OCI-M1 (cell line): ENCODE measurements around the gene U2AF1L4.

Experiments used
- DNase-seq: peaks from one replicate; lab custom pipeline; 2025; lab: John Stamatoyannopoulos, UW

Gene U2AF1L4

GRCh38 chr19:35757231-35757748 is 12.1 kb upstream of the U2AF1L4 start:
- no peak for DNase-seq

DNA sequence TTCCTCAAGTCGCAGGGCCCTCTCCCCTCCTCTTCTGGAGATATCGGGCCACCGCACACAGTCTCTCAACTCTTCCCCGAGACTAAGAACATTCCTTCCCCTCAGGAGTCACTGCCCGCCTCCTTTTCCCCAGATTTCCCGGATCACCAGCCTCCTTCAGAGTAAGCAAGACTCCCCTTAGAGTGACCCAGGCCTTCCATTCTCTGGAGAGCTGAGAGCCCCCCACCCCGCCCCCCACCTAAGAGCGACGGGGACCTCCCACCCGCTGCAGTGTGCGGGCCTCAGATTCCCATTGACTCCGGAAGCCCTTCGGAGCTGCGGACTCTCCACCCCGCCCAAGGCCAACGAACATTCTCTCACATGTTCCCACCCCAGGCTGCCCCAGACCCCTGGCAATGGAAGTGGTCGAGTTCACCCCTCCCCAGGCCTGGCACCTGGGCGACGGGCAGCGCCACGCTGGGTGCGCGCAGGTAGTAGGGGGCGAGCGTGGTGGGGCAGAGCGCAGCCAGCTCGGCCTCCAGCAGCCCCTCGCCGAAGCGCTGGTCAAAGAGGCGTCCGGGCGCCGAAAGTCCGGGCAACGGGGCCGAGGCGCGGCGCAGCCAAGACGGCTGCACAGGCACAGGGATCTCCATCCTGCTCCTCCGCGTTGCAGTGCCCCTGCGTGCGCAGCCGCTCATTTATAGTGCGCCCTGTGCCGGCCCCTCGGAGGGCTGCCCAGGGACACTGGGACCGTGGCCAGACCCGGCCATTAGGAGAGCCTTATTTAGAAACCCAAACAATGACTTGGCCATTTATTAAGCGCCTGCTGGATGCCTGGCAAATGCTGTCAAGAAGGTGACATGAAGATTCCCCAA is 11.4 kb upstream of the U2AF1L4 start, which contains the start of gene HSPB6:
Gene HSPB6, minus strand, starts transcription at position 653 of the 854 bp plus-strand sequence. Its CDS starts 21 bp downstream, at position 632.
- no peak for DNase-seq

DNA sequence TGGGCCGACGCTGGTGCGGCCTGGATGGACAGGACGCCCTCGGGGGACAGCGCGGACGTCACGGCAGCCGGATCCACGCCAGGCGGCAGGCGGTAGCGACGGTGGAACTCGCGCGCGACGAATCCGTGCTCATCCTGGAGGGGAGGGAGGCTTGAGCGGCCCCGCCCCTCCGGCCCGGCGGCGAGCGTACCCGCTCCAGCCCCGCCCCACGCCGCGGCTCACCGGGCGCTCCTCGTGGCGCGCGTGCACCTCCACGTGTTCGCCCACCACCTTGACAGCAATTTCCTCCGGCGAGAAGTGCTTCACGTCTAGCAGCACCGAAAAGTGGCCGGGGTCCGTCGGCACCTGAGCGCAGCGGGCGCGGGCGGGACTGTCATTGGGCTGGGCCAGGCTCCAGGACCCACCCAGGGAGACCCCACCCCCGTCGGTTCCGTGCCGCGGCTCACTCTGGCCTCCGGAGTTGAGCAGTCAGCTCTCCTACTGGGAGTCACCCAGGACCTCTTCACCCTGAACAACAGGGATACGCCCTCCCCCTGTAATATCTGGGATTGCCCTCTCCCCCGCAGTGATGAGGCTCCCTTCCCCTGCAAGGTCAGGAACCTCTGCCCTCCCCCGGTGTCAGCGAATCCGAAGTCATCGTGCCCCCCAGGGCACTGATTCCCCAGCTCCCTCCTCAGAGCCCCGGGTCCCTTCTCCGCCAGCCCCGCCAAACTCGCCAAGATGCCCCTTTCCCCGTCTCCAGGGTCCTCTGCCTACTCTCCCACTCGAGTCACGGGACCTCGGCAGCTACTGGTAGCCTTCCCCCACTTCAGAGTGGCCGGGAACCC is 10.5 kb upstream of the U2AF1L4 start:
- DNase-seq: no peak

- DNase-seq: no peak
These were observed 9.9 kb upstream of the U2AF1L4 start for GRCh38 chr19:35755131-35755549.

- no peak for DNase-seq
These were observed 9.3 kb upstream of the U2AF1L4 start for GRCh38 chr19:35754370-35755130.

GRCh38 chr19:35753634-35754369 is 8.6 kb upstream of the U2AF1L4 start:
- DNase-seq: no peak

GRCh38 chr19:35752746-35753350 is 7.6 kb upstream of the U2AF1L4 start:
- no peak for DNase-seq

DNA sequence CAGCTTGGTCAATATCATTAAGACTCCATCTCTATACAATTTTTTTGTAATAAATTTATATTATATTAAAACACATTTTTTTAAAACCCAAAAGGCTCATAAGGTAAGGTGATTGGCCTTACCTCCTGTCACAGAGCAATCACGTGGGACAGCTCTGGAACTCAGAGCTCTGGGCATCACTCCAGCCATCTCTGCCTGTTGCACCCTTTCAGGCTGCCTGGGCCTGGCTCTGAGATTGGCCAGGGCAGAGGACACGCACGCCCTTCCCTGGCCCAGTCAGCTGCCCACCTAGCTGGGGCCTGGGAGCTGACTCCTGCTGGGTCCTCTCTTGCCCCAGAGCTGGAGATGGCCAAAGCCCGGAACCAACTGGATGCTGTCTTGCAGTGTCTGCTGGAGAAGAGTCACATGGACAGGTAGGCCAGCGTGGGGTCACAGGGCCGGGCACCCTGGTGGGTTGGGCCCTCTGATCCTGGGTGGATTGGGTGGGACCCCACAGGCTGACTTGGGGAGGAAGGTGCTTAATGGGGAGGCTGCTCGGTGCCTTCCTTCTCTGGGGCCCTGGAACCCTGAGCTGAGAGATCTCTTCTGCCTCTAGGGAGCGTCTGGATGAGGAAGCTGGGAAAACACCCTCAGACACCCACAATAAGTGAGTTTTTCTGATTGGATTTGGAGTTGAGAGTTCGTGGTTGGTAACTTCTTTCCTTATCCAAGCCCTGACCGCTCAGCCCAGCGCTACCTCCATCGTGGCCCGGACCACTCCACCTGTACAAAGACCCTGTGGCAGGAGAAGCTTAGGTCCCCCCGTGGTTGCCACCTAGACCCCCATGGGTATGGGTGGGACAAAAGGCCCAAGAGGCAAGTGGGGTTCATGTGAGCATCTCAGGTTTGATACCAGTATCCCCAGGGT is 6.9 kb upstream of the U2AF1L4 start:
- no peak for DNase-seq

- no peak for DNase-seq
These were observed 4.9 kb upstream of the U2AF1L4 start for GRCh38 chr19:35750167-35750566.

DNA sequence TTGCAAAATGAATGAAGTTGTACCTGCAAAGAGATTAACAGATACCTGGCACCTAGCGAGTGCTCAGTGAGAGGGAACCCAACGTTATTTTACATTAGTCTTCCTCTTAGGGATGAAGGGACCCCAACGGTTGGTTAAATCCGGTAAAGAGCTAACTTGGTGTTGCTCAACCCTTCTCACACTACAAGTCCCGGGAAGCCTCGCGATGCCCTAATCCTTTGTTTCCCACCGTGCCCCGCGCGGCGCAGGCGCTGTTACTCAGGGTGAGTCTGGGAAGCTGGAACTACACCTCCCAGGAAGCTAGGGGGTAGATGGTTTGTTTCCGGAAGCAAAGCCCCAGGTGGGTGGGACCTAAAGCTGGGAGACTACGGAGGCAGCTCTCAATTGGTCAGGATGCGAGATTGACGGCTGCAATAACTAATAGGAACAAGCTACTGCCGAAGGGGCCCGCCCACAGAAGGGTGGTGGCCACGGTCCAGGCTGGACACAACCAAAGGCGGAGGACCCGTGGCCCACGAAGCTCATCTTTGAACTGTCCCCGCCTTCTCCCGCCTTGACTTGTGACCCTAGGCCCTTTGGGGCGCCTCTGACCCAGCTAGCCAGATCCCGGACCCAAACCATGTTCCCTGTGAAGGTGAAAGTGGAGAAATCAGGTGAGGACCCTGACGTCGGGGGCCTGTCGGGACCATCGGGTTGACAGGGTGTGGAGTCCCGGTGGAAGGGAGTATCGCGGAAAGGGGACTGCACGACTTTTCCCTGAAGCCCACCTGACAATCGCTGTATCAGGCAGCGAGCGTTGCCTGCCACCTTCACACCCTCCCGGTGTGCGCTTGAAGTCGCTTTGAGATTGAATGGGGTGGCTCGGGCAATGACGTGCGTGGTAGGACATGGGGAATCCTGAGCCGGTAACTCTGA is 3.1 kb upstream of the U2AF1L4 start, which contains the start of gene LIN37:
Gene LIN37, plus strand, starts transcription at position 471 of the 915 bp plus-strand sequence. Its CDS starts 149 bp downstream, at position 620.
- DNase-seq: peak; percentile 100

- DNase-seq: no peak
These were observed 1.3 kb upstream of the U2AF1L4 start for GRCh38 chr19:35746531-35746930.

DNA sequence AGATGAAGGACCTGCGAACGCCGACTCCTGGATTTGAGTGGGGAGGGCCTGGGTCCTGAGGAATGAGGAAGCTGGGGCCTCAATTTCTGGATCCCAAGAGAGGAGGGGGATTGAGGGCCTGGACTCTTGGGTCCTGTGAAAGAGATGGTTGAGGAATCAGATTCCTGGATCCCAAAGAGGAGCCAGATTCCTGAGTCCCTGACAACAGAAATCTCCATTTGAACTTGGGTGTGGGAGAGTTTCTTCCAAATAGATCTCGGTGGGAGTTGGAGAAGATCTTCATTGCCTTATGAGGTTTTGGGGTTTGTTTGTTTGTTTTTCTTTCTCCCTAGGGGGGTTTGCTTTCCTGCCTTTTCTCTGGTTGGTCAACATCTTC is 857 bp upstream of the U2AF1L4 start:
- no peak for DNase-seq

- peak; percentile 99 for DNase-seq
These were observed 539 bp downstream of the U2AF1L4 start for GRCh38 chr19:35744430-35745327.

DNA sequence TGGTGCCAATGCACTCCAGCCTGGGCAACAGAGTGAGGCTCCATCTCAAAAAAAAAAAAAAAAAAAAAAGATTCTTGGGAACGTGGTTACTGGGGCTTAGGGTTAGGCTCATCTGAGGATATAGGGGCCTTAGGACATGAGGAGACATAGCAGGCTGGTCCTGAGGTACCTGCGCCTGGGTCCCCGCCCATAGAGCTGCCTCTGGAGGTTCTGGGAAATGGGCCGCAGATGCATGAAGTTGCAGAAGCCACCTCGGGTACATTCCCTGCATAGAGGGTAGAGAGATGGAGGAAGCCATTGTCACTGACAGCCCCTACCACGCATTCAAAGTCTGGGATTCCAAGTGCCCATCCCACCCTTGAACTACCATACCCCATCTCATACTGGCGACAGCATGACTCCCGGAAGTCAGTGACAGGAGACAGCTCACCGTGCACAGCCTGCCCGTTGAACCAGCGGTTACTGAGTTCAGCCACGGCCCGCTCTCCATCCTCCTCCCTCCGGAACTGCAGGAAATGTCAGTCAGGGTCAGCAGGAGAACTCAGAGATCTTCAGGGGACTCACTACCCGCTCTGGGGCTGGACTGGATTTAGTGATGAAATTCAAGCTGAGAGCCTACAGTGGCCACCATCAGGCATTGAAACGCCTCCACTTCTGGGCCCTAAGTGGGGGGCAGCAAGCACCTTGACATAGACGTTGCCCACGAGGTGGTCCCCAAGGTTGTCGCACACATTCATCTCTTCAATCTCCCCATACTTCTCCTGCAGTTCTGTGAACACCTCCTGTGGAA is 1.4 kb downstream of the U2AF1L4 start:
- no peak for DNase-seq

GRCh38 chr19:35742121-35742724 is 3.0 kb downstream of the U2AF1L4 start, which contains the start of gene IGFLR1:
IGFLR1 (minus strand) TSS chr19:35742452; CDS start chr19:35741180, 1,272 bp downstream.
- peak; percentile 85 for DNase-seq

DNA sequence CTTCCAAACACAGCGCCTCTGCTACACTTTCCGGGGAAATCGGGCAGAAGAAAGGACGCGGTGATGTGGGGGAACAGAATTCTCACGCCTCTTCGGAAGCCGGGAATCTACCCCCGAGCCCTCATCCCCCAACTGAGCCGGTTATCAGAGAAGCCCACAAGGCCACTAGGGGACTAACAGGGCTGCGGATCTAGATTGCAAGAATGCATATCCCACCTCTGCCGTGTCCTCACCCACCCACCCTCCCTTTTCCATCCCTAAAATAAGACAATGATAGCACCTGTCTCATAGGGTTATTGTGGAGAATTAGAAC is 4.1 kb downstream of the U2AF1L4 start:
- no peak for DNase-seq
